Daoy (cell line): ENCODE data around the gene LIX1. TPM values are rescaled to one million over a fixed set of nuclear protein-coding genes. Genes with fewer than 3 reads are reported as not detected.
"Not testable (repeated sequence)": the region's sequence is repeated elsewhere in the genome, so short reads cannot be mapped to it uniquely, and the experiment has no call there.

ENCODE experiments used
- DNase-seq: peaks from one replicate; pipeline ENCODE4 v3.0.0-alpha.2; 2015; ENCODE audit warnings: low read depth
- total RNA-seq: library from RNA; depleted of rRNA; stranded (reverse); fragments of >200 nt; shearing (Covaris generic); gene quantifications from 2 replicates; pipeline ENCODE4 v1.2.3, GENCODE V29; 2014

The LIX1 gene
- total RNA-seq, 1 experiment from 2014 or later = not detected

DNA sequence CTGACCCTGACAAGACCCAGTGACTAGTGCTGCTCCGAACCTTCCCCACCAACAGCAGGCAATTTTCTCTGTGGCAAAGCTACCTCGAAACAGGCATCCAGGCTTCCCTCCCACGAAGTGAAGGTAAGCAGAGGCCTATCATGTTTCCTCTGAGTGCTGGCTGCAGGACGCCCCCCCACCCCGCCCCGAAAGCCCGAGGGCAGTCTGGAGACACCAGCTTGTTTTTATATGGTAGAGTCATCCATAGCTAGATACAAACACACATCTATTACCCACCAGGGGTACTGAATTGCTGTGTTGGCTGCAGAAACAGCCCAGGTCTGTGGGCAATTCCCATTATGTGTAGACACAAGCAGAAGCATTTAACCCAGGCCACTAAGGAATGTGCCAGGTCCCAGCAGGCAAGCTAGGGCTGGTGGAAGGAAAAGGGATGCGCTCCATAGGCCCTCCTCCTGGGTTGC is 40.4 kb downstream of the LIX1 start:
- DNase-seq = peak; percentile 74

DNA sequence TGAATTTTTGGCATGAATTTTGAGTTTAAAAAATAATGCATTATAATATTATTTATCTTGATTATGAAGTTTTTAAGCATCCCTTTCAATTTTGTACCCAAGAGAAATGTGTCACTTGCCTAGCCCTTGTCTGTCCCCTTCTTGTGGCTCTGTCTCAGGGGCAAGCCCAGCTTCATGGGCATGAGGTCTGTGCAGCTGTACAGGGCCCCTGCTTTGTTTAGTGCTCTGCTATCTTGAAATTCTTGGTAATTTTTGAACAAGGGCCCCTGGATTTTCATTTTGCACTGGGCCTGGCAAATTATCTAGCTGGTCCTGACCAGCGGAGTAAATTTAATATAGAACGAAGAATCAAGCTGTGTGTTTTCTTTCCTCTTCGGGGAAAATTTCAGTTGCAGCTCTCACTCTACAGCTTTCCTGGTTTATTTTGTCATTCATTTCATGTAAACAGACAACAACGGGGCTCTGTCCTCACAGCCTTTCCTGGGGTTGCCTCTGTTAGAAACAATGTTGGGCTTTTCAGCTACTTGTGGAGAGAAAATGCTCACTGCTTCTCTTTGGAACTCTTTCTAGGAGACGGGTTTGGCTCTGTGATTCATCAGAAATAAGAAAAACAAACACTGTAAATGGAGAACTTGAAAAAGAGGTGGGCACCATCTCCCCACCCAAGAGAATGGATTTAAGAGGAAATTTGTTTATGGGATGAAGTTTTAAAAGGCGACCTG is 41.1 kb downstream of the LIX1 start:
- peak; percentile 20 for DNase-seq

DNA sequence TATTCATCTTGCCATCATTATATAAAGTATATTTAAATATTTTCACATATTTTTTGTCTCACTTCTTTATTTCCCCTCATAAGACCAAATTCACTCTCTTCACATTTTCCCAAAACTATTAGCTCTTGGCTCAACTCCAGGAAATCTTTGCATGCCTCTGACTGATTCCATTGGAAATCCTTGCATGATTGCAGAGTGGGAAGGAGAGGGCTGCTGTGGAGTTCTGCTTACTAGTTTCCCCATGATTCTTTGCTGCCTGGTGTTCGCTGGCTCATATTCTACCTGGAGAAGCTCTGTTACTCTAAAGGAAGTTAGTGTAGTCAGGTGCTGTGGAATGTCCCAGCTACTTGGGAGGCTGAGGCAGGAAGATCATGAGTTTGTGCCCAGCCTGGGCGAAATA is 41.9 kb downstream of the LIX1 start:
- no peak for DNase-seq

GRCh38 chr5:97098922-97099321 is 43.5 kb downstream of the LIX1 start:
- DNase-seq = no peak

- DNase-seq = no peak
Observed at GRCh38 chr5:97097326-97098230, 44.8 kb downstream of the LIX1 start.

GRCh38 chr5:97096846-97097245 is 45.6 kb downstream of the LIX1 start:
- DNase-seq = no peak

DNA sequence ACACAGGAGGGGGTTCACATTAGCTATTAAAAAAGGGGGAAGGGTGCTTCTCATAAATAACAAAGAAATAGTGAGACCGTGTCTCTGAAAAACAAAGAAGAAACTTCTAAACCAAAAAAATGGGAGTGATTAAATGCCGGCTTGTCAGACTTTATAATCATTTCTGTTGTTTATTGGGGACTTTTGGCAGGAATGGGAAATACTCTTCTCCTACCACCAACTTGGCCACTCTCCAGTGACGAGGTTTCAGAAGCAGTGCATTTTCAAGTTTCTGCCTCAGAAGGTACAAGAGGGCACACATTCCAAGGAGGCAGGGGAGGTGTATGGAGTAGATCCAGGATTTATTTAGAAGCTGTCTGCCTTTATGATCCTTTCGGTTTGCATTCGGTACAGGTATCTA is 46.2 kb downstream of the LIX1 start:
- no peak for DNase-seq

DNA sequence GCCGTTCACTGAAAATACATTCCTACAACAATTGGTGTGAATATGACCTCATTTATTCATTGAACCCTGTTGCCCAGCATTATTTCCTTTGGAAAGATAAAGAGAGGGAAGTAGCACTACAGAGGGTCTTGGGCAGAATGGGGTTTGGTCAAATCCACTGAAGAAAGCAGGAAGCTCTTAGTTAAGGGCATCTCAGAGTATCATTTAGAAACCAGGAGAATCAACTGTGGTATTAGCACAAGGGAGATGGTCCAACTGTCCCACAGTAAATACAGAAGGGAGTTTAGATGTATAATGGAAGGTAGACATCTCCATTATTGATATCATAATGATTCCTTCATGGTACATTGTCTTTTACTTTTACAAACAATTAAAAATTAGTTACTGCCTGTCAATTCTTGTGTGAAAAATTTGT is 47.1 kb downstream of the LIX1 start:
- no peak for DNase-seq

GRCh38 chr5:97094579-97095317 is 47.7 kb downstream of the LIX1 start:
- DNase-seq = peak; percentile 29

GRCh38 chr5:97093193-97093592 is 49.2 kb downstream of the LIX1 start:
- no peak for DNase-seq

GRCh38 chr5:97090944-97091343 is 51.5 kb downstream of the LIX1 start:
- DNase-seq = no peak

GRCh38 chr5:97089149-97089801 is 53.1 kb downstream of the LIX1 start:
- no peak for DNase-seq

DNA sequence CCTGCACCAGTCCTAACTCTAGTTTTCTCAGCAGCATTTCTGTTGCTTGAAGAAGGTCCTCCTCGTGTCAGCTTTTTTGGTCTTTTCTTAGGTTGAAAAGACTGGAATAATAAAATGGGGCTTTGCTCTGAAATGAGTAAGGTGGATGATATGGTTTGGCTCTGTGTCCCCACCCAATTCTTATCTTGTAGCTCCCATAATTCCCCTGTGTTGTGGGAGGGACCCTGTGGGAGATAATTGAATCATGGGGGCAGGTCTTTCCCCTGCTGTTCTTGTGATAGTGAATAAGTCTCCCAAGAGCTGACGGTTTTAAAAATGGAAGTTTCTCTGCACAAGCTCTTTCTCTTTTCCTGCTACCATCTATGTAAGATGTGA is 53.6 kb downstream of the LIX1 start:
- no peak for DNase-seq

DNA sequence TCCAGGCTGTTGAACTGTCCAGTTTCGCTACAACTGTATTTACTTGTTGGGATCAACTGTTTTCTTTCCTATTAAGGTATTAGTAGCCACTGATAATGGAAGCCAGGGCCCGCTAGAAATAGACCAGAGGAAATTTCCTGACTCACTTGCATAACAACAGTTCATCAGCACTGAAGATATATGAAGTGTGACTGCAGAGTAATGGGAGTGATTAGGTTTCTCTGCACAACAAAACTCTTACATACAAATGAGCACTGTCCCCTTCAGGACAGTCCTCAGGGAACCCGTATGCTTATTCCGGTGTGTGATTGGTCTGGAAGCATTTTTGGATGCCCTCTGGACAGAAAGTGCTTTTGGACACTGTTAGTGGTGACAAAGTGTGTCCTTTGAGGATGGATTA is 55.3 kb downstream of the LIX1 start:
- DNase-seq = no peak

- DNase-seq = no peak
Observed at GRCh38 chr5:97085459-97086181, 56.8 kb downstream of the LIX1 start.

DNA sequence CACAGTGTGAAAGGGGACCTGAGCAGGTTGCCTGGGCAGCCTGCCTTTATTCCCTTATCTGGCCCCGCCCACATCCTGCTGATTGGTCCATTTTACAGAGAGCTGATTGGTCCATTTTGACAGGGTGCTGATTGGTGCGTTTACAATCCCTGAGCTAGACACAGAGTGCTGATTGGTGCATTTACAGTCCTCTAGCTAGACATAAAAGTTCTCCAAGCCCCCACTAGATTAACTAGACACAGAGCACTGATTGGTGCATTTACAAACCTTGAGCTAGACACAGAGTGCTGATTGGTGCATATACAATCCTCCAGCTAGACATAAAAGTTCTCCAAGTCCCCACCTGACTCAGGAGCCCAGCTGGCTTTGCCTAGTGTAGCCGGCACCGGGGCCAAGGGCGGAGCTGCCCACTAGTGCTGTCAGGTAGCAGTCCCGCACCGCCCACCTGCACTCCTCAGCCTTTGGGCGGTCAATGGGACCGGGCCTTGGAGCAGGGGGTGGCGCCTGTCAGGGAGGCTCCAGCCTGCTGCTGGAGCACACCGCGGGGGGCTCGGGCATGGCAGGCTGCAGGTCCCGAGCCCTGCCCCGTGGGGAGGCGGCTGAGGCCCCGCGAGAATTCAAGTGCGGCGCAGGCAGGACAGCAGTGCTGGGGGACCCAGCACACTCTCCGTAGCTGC is 57.5 kb downstream of the LIX1 start:
- DNase-seq = not testable (repeated sequence)

DNA sequence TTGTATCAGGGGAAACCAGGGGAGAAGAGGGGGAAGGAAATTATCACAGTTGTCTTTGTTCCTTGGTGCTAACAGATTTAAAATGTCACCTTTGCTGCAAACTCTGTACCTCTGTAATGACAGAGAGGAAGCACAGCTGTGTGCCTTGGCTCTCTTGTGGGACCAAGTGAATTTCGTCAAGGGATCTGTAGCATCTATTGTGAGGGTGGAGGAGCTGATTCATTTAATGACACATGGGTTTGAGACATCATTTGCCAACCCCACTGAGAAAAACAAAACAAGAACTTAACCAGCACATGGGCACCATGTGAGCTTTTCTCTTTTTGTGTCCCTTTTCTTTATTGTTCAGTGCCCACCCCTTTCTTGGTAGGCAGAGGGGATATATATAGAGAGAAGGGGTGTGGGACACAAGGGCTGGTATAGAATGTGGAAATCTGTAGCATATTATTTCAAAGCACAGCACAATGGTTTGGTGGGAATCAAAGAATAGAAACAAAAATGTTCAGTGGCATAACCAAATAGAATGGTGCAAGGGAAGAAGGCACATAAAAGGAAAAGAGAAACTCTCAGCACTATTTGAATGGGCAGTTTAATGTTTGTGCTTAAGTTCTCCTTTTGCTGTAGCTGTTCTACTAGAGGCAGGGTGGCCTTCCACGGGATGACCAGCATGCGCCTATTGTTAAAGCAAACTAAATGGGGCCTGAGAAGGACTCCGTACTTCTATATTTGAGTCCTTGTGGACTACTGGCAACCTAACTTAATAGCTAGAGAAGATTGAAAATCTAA is 63.3 kb downstream of the LIX1 start:
- DNase-seq = peak; percentile 39

DNA sequence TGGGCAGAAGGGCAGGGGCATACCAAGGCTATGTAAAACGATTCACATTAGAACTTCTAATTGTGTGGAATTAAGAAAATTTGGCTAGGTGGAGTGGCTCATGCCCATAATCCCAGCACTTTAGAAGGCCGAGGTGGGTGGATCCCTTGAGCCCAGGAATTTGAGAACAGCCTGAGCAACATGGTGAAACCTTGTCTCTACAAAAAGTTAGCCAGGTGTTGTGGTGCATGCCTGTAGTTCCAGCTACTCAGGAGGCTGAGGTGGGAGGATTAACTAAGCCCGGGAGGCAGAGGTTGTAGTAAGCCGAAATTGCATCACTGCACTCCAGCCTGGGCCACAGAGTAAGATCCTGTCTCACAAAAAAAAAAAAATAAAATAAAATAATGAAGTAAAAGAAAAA is 65.2 kb downstream of the LIX1 start:
- DNase-seq = no peak

DNA sequence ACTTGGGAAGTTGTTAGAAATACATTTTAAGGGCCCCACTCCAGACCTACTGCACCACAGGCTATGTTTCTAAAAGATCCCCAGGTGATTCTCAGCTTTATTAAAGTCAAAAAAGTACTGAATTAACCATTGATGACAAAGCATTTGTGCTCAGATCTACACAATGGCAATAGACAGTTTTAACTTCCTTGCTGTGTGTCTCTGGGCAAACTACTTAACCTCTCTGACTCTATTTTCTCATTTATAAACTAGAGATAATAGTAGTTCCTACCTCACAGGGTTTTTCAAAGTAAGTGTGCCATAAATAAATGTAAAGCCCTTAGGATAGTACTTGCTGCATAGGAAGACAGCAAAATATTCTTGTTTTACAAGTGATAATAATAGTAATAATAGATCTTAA is 66.3 kb downstream of the LIX1 start:
- DNase-seq = no peak

- DNase-seq = no peak
Observed at GRCh38 chr5:97075649-97076048, 66.8 kb downstream of the LIX1 start.
